OCI-LY7 (cell line): ENCODE data around the gene VPS35.

ENCODE experiments used
- CTCF ChIP-seq: fragments of 200-600 bp; sonication (generic); conservative IDR thresholded peaks from 2 replicates; pipeline ENCODE4 v1.5.1; 2014; ENCODE audit warnings: mild to moderate bottlenecking, antibody characterized with exemption, low read length, moderate library complexity, mixed read lengths
- EZH2phosphoT487 ChIP-seq: fragments of 200-600 bp; sonication (generic); IDR thresholded peaks from 2 replicates; pipeline ENCODE4 v1.6.1; 2018; ENCODE audit warnings: low read depth, borderline replicate concordance, mild to moderate bottlenecking, mixed run types, antibody characterized with exemption, low read length, moderate library complexity, mixed read lengths

- TF ChIP-seq CTCF (no peak), EZH2phosphoT487 (no peak)
Observed at GRCh38 chr16:46696957-46697356, 8.0 kb upstream of the VPS35 start.
